Natural killer cell (primary cell): ENCODE results near the gene ANKRD62. TPM values are rescaled to one million over a fixed set of nuclear protein-coding genes. Genes with fewer than 3 reads are reported as not detected.
"Not testable (repeated sequence)": the region's sequence is repeated elsewhere in the genome, so short reads cannot be mapped to it uniquely, and the experiment has no call there.

Experiments
- ATAC-seq, 3 donors: fragments of 150-1000 bp in 2 of 3; fragments of 200-7000 bp in 1 of 3; cut with Tn5 transposase; 1 replicate in 1 of 3; 2 replicates in 2 of 3; pipeline ENCODE4 v1.10.0; 2021; ENCODE audit warnings: mild to moderate bottlenecking in 2 of 3, moderate library complexity in 2 of 3
- DNase-seq, 2 donors: peaks; one replicate each; pipeline versions ENCODE4 v3.0.0 to v3.0.0-alpha.2; 2013 to 2021; ENCODE audit warnings: mixed read lengths in 1 of 2
- H3K27ac ChIP-seq: one replicate; pipeline ENCODE4 v1.5.1; 2013; ENCODE audit warnings: mild to moderate bottlenecking, low read length
- H3K27me3 ChIP-seq: one replicate; pipeline ENCODE4 v1.6.1; 2013; ENCODE audit warnings: low read length; ENCODE audit not compliant: control insufficient read depth, insufficient read depth
- H3K36me3 ChIP-seq: one replicate; pipeline ENCODE4 v1.6.1; 2013; ENCODE audit warnings: low read length; ENCODE audit not compliant: control insufficient read depth, insufficient read depth
- H3K4me1 ChIP-seq: one replicate; pipeline ENCODE4 v1.6.1; 2013; ENCODE audit warnings: low read length; ENCODE audit not compliant: control insufficient read depth, insufficient read depth
- H3K4me3 ChIP-seq: one replicate; pipeline ENCODE4 v1.5.1; 2013; ENCODE audit warnings: low read length
- H3K9me3 ChIP-seq: one replicate; pipeline ENCODE4 v1.6.1; 2013; ENCODE audit warnings: low read length; ENCODE audit not compliant: control insufficient read depth, insufficient read depth
- H3K27ac Mint-ChIP-seq, 2 donors: one replicate each; pipeline ENCODE4 v1.8.0; 2022; ENCODE audit warnings: mild to moderate bottlenecking in 2 of 2, mixed read lengths in 2 of 2, moderate library complexity in 1 of 2
- H3K27me3 Mint-ChIP-seq, 2 donors: one replicate each; pipeline ENCODE4 v1.8.0; 2022; ENCODE audit warnings: low read depth in 2 of 2, mixed read lengths in 2 of 2
- H3K36me3 Mint-ChIP-seq: one replicate; pipeline ENCODE4 v1.8.0; 2022; ENCODE audit warnings: mixed read lengths
- H3K4me1 Mint-ChIP-seq, 2 donors: one replicate each; pipeline ENCODE4 v1.8.0; 2022; ENCODE audit warnings: mixed read lengths in 2 of 2
- H3K4me3 Mint-ChIP-seq: one replicate; pipeline ENCODE4 v1.8.0; 2022; ENCODE audit warnings: mild to moderate bottlenecking, moderate library complexity, mixed read lengths
- H3K9me3 Mint-ChIP-seq, 2 donors: one replicate each; pipeline ENCODE4 v1.8.0; 2022; ENCODE audit warnings: mixed read lengths in 2 of 2
- WGBS: methylation state at CpG from one replicate; pipeline ENCODE4 v1.1.7; 2013; ENCODE audit warnings: missing lambda C conversion rate; ENCODE audit not compliant: insufficient coverage; 5-methylcytosine and 5-hydroxymethylcytosine counted together
- intact Hi-C: fragments of 100-400 bp; cut with micrococcal nuclease; formaldehyde crosslinking; loops from one replicate; pipeline ENCODE4 v1.14.2; 2022
- total RNA-seq, 4 donors: library from RNA; stranded (reverse); fragments of 120-200 nt in 1 of 4; gene quantifications; one replicate each; pipeline versions ENCODE4 v1.2.3 to v1.2.4, GENCODE V29; 2013 to 2022
- TF ChIP-seq, protein P1 (sequence below): fragments of 200-600 bp; IDR thresholded peaks from one replicate; pipeline ENCODE4 v1.8.0; 2022; ENCODE audit warnings: antibody characterized with exemption

The ANKRD62 gene
- total RNA-seq, 3 donors from 2014 or later (not counting 1 experiment from before 2014, with no cell fraction given), result not detected

DNA sequence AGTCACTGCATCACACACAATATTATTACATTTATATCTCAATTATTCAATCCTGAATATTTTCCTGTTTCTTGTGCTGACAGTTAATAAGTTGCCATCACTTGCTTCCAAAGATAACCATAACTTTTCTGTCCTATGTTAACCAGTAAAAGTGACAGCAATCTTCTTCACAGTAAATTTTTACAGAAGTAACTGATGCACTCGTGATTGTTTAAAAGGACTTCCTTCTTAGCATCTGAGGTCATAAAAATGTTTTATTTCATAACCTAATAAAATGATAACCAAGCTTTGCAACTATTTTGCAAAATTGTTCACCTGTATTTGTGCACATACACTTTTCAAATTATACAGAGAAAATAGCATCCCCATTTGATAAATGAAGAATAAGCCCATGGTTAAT lies 20.6 kb upstream of the ANKRD62 start:
- ATAC-seq, result no peak
- no peaks in the 10 kb centered on the region for H3K4me1 ChIP-seq
- intact Hi-C loops, result no loop called here
- H3K27ac ChIP-seq, result no peak overlapping the region
- no peaks in the 10 kb centered on the region for H3K27me3 ChIP-seq
- H3K4me3 Mint-ChIP-seq, result no peak overlapping the region
- H3K4me1 Mint-ChIP-seq, result no peaks in the 10 kb centered on the region
- H3K36me3 ChIP-seq, result no peaks in the 10 kb centered on the region
- no CpG with 5 or more reads among the region's 1 CpG for WGBS
- H3K9me3 ChIP-seq, result no peaks in the 10 kb centered on the region
- H3K27me3 Mint-ChIP-seq, result peaks cover 11 to 28% of the 10 kb centered on the region in 2 donors
- no peaks in the 10 kb centered on the region for H3K36me3 Mint-ChIP-seq
- no peak for DNase-seq
- H3K9me3 Mint-ChIP-seq, result no peaks in the 10 kb centered on the region
- no peak overlapping the region for H3K27ac Mint-ChIP-seq
- no peak overlapping the region for H3K4me3 ChIP-seq
- TF ChIP-seq, protein P1, sequence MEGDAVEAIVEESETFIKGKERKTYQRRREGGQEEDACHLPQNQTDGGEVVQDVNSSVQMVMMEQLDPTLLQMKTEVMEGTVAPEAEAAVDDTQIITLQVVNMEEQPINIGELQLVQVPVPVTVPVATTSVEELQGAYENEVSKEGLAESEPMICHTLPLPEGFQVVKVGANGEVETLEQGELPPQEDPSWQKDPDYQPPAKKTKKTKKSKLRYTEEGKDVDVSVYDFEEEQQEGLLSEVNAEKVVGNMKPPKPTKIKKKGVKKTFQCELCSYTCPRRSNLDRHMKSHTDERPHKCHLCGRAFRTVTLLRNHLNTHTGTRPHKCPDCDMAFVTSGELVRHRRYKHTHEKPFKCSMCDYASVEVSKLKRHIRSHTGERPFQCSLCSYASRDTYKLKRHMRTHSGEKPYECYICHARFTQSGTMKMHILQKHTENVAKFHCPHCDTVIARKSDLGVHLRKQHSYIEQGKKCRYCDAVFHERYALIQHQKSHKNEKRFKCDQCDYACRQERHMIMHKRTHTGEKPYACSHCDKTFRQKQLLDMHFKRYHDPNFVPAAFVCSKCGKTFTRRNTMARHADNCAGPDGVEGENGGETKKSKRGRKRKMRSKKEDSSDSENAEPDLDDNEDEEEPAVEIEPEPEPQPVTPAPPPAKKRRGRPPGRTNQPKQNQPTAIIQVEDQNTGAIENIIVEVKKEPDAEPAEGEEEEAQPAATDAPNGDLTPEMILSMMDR, result no peak

DNA sequence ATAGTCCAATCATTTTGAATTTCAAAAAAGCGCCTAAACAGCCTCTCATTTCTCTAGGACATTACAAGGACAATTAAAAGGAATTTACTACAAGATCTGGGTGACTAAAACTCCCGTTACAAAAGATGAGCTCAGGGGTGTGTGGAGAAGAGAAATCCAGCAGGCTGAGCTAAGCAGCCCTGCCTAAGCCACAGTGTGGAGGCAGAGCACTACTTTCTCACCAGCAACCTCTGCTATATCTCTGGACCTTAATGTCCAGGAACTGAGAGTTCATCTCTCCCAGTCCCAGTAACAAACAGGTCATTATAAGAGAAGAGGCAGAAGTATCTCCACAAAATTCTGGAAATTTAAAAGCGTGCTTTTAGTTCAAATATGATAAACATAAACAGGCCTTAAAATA lies 18.9 kb upstream of the ANKRD62 start:
- WGBS, result 97% methylated on average over 3 of the region's 3 CpGs
- Histone ChIP-seq H3K4me1 (no peaks in the 10 kb centered on the region), H3K36me3 (no peaks in the 10 kb centered on the region), H3K27ac (no peak overlapping the region), H3K27me3 (no peaks in the 10 kb centered on the region), H3K9me3 (no peaks in the 10 kb centered on the region), H3K4me3 (no peak overlapping the region)
- intact Hi-C loops, result no loop called here
- Mint-ChIP-seq H3K9me3 (no peaks in the 10 kb centered on the region), H3K27ac (no peak overlapping the region), H3K27me3 (peaks cover 11 to 28% of the 10 kb centered on the region in 2 donors), H3K36me3 (no peaks in the 10 kb centered on the region), H3K4me1 (no peaks in the 10 kb centered on the region), H3K4me3 (no peak overlapping the region)
- no peak for DNase-seq
- no peak for ATAC-seq
- TF ChIP-seq, protein P1, result no peak

DNA sequence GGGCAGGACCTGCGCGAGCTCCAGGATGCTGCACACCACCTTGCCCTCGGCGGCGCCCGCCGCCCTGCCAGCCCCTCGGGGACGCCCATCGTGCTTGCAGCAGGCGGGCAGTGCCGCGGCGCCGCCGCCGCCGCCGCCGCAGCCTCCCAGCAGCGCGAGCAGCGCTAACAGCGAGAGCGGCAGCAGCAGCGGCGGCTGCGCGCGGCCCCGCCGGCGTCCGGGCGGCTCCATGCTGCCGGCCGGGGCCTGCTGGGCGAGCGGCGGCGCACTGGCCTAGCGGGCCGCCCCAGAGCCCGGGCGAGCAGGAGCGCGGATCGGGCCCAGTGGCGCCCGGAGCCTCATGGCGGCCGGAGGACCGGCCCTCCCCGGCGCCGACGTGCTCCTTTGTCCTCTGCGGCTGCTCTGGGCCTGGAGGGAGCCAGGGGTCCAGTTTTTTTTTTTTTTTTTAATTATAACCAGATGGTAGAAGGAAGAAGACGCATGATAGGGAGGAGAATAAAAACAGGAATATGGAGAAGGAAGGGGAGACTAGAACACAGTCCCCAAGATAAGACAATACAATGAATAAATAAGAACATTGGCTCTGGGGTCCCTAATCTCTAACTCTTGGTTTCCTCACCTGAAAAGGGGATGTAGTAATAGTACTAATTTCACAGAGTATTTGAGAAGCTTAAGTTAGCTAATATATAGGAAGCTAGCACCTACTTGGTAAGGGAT lies 17.1 kb upstream of the ANKRD62 start:
- peak in 2 of 3 donors; percentile 44 to 76 for ATAC-seq
- H3K4me3 Mint-ChIP-seq, result peak overlapping the region; percentile 65
- H3K4me3 ChIP-seq, result no peak overlapping the region
- no peaks in the 10 kb centered on the region for H3K36me3 Mint-ChIP-seq
- no peak overlapping the region for H3K27ac ChIP-seq
- no peaks in the 10 kb centered on the region for H3K4me1 Mint-ChIP-seq
- no peaks in the 10 kb centered on the region for H3K27me3 ChIP-seq
- no peaks in the 10 kb centered on the region for H3K36me3 ChIP-seq
- no peak for DNase-seq
- WGBS, result 41% methylated on average over 58 of the region's 59 CpGs
- no peak overlapping the region for H3K27ac Mint-ChIP-seq
- no peaks in the 10 kb centered on the region for H3K9me3 ChIP-seq
- H3K27me3 Mint-ChIP-seq, result peaks cover 11 to 28% of the 10 kb centered on the region in 2 donors
- TF ChIP-seq, protein P1, result no peak
- no peaks in the 10 kb centered on the region for H3K4me1 ChIP-seq
- H3K9me3 Mint-ChIP-seq, result no peaks in the 10 kb centered on the region
- intact Hi-C loops, result no loop called here

DNA sequence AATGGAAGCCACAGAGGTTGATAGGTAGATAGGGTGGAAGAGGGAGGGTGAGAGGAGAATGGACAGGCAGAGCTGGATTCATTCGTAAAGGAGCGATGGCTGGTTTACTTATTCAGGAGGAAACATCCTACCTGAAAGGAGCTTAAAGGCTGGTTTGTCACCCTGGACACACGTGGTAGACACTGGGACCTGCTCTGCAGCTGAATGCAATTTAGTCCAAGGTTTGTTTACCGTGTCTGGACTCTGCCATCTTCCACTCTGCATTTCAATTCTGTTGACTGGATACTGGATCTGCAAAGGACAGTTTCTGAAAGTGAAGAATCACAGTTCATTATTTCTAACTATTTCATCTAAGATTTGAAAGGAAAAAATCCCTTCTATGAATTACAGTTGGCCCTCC lies 15.6 kb upstream of the ANKRD62 start:
- H3K27me3 Mint-ChIP-seq, result peaks cover 6 to 28% of the 10 kb centered on the region in 2 donors
- H3K36me3 ChIP-seq, H3K4me1 Mint-ChIP-seq, DNase-seq, H3K4me1 ChIP-seq, intact Hi-C loops, H3K4me3 Mint-ChIP-seq, H3K9me3 ChIP-seq, H3K4me3 ChIP-seq, H3K27me3 ChIP-seq, H3K36me3 Mint-ChIP-seq, H3K27ac Mint-ChIP-seq, H3K9me3 Mint-ChIP-seq, H3K27ac ChIP-seq, ATAC-seq: not testable (repeated sequence)
- WGBS, result 51% methylated on average over 2 of the region's 4 CpGs
